ENCODE measurements around the gene ASTL.

ASTL gene

DNA sequence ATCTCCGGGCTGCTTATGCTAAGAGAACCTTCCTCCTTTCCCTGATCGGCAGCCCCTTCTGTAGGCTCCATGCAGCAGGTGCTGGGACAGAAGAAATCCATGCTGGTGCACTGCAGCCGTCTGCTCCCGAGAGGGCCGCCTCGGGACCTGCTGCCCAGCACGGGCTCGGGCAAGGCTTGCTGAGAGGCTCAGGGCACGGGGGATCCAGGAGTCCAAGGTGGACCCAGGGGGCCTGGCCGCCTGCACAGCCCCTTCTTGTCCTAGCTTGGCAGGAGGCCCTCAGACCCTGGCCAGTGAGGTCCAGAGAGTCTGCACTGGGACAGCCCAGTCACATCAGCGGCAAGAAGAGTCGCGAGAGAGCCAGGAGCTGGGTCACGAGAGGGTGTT, 20.2 kb upstream of the ASTL start:
- no peak for DNase-seq

DNA sequence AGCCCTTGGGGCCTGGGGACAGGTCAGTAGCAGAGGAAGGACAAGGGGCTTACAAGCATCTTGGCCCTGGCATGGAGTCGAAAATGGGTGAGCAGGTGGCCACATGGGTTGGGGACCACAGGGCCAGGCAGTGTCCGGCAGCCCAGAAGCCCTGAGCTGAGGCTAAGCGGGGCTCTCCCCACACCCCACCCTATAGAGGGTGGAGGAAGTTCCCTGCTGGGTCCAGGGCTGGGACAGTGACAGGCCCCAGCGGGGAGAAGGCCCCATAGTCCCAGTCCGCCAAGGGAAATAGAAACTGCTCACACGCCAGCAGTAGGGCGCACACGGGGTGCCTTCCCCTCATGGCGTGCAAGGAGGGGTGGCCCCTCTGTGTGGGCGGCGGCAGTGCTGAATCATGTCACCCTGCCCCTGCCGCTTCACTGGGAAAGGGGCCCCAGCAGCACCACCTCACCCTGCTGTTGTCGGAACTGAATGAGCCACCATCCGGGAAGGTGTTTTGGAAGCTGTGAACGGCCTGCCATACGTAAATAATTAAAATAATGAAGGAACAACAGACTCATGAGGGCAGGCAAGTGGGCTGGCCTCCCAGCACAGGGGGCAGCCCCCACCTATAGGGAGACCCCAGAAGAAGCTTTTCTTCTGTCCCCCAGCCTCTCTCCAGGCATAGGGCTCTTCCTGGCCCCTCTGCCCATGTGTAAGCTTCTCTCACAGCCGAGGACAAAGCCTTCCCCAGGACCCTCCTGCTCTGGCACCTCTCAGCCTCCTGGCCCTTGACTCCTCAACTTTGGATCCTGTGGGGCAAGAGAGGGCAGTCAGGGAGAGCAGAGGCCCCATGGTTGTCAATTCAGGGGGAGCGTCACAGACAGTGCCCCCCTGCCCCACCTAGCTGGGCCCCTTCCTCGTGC, 19.6 kb upstream of the ASTL start:
- no peak for DNase-seq

DNA sequence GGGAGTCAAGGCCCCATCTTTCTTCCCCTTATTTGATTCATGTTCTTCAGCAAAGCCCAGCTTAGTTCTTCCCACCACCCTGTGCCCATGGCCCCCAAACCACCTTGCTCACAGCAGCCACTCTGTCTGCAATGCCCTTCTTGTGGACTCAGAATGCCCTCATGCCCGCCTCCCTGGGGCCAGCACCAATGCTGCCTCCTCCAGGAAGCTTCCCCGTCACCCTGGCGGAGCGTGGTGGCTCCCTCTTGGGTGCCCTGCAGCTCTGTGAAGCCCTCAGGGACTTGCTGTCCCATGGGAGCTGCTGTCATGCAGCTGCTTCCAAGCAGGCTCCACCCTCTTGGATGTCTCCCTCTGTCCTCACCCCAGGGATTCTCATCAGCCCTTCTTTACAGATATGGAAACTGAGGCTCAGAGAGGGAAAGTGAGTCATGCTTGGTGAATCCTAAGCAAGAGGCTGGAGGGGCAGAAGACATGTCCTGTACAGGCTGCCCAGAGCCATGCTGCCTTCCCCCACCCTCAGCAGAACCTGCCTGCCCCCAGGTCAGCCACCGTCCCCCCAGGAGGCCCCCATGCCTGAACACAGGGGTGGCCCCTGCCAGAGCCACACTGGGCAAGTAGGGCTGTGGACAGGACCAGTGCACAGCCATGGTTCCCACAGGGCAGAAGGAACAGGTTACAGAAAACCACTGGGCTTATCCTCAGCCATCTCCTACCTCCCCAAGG, 18.8 kb upstream of the ASTL start:
- no peak for DNase-seq

DNA sequence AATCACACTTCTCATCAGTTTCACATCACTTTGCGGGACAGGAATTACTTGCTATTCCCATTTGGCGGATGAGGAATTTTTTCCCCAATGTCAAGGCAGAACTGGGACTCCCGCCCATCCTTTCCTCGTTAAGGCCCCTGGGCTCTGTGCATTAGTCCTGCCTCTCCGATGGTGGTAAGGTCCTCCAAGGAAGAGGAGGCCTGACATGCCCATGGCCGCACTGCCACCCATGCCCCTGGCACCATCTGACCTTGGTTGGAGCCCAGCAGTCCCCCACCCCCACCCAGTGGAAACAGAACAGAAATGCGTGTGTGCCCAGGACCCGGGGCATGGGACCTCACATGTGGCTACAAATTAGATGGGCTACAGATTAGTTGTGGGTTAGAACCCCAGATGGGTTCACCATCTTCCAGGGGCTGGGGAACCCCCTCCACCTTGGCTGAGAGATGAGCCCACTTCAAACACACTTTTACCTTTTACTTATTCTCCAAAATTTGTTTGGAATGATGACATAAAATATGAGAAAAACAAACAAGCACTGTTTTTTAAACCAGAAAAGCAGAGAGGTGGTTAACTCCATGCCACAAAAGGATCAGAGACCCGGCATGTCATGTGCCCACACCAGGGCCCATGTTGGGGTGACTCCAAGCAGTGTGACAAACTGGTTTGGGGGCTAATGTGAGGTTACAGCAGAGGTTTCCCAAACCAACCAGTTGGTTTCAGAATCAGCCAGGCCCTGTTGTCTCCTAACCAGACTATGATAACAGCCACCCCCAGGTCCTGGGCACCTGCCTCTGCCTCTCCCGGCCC, 17.9 kb upstream of the ASTL start:
- DNase-seq, result no peak

DNA sequence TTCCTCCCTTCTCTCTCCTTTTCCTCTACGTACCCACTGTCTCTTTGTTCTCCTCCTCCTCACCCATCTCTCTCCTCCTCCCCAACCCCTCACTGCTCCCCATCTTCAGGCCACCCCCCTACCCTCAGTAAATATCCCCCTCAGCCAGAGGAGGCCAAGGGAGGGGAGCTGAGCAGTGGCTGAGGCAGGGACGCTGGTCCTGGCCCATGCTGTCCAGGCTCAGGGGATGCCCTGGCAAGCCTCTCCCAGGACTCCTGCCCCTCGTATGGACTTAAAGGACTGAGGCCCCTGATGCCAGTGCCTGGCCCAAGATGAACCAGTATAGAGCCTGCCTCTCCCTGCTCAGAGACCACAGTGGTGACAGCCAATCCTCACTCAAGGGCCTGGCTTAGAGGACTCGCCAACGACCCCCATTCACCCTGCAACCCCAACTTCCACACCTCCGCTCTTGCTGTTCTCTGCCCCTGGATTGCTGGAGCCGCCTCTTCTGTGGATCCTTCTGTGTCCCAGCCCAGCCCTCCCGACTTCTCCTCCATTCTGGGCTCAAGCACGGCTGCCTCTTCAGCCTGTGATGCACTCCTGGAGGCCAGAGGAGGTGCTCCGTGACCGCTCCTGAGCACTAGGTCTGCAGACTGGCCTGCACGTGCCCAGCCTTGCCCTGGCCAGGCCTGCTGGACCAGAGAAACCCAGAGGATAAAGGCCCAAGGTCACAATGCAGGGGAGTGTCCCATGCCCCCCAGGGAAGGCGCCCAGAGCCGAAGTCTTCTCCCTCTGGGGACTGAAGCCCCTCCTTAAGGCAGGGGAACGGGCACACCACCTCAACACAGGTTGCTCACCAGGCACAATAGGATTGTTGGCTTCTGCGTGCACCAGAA, 16.4 kb upstream of the ASTL start:
- no peak for DNase-seq

DNA sequence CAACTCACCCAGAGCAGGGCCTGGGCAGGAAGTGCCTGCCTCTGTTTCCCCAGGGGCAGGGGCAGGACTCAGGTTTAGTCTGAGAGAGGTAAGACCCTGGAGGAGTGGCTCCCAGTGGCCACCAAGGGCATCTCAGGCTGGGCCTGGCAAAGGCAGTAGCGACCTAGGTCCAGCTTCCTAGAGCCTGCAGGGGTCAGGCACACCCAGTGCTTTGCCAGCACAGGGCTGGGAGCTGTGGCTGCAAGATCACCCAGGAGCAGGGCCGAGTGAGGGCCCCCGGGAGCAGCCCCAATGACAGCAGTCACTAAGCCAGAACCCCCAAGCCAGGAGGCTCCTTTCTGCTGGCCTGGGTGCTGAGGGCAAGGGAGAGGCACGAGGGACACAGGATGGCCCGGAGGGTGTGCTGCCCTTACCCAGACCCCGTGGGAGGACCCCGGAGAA, 15.7 kb upstream of the ASTL start:
- DNase-seq, result no peak

DNA sequence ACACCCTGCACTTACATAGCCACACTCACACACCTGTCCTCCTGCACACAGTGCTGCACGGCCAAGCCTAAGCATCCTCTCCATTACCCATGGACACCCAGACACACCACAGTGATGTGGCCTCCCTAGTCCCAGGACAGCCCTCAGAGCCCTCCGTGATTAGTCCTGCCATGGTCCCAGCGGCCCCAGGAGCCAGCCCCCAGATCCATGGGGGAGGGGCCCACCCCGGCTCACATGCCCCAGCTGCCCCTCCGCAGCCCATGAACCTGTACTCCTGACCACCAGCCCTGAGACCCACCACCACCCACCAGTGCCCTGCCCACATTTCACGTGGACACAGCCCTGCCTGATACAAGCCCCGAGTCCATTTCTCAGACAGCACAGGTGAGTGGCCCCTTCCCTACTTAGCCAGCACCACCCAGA, 15.0 kb upstream of the ASTL start:
- DNase-seq, result no peak

DNA sequence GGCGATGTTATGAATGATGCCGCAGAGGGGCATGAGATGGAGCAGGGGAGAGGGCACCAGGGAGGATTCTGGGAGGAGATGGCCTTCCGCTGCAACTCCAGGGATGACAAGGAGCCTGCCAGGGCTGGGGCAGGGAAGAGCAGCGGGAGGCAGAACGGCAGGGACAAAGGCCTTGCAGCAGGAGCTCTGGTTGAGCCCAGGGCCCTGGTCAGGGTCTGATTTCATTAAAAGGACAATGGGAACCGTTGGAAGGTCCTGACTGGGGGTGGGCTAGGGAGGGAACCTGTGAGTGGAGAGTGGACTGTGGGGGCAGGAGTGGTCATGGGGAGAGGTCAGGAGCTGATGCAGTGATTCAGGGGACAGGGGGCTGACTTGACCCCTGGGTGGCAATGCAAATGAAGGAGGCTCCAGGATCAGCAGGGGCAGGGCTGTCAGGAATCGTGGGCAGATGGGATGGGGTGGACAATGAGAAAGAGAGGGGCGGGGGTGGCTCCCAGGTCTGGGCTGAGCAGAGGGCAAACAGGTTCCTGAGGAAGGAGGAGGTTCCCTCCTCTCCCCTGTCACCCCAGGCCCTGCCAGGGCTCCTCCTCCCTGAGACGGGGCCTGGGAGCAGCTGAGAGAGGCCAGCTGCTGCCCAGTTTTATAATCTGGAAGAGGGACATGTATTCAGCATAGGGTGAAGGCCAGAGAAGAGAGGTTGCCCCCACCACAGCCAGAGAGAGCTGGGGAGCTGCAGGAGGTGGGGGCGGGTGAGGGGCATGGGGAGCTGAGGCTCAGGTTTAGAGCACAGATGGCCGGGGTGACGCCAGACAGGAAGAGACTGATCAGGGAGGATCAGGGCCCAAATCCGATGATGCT, 14.2 kb upstream of the ASTL start:
- peak; percentile 24 for DNase-seq

DNA sequence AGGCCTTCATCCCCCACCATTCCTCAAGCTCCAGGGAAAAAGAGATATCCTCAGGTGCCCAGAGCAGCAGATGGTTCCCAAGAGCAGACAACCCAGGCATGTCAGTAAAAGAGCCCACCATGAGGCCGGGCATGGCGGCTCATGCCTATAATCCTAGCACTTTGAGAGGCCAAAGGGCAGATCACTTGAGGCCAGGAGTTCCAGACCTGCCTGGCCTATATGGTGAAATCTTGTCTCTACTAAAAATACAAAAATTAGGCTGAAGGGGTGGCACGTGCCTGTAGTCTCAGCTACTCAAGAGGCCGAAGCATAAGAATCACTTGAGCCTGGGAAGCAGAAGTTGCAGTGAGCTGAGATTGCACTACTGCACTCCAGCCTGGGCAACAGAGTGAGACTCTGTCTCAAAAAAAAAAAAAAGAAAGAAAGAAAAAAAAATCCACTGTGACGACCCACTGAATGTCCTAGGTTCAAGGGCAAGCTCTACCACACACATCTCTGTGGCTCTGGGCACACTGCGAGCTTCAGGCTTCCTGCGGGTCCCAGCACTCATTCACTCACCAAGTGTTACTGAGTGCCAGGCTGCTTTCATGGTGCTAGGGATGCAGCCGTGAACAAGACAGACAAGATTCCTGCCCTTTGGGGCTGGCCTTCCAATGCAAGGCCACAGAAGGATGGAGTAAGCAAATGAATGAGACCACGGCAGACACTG, 13.4 kb upstream of the ASTL start:
- no peak for DNase-seq

DNA sequence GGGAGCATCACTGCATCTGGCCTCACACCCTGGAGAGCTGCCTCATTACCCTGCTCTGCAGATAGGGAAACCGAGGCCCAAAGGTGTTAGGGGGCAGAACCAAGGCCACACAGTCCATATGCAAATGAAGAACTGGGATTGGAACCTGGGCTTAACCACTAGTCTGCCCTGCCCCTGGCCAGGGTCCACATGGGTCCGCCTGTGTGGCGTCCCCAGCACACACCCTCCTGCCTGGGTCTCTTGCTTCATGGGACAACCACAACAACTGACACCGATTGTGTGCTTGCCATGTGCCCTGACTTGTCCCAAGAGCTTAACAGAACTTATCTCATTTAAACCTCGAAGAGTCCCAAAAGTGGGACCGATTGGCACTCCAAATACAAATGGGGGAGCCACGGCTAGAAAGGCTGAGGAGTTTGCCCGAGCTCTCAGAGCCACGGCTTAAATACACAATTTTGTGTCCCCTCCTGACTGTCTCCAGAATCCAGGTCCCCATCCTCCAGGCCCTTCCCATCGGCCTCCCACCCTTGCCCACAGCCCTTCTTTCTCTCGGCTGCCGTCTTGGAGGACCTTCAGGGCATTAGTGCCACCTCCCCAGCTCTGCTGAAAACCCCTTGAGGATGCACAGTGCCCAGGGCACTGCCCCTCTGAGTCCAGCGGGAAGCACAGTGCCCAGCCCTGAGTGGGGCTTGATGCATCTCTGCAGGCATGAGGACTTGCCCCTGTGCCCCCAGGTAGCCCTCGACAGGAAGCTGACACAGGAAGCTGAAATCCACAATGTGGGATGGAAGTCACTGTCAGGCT, 12.7 kb upstream of the ASTL start:
- no peak for DNase-seq

DNA sequence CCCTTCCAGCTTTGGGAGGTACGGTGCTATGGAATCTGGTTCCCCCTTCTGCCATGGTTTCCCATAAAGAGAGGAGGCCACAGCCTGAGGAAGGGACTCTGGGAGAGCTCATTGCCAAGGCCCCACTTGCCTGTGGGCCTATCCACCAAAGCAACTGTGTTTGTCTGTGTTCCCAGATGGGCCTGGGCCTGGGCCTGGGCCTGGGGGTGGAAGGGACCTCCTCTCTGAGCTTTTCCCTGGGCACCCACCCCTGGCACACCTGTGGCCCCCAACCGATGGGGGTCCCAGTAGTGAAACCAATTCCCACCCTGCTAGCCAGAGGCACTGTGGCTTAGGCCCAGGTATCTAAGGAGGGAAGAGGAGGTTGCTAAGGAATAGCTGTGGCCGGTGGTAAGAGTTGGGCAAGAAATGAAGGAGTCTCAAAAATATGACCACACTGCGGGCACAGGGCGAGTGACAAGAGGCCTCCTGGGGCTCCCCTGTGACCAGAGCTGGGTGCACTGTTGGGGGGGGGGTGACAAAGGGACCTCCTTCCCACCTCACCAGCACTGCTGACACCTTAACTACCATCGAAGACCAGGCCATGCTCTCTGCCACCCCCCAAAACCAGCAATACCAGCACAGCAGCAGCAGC, 11.8 kb upstream of the ASTL start:
- no peak for DNase-seq

DNA sequence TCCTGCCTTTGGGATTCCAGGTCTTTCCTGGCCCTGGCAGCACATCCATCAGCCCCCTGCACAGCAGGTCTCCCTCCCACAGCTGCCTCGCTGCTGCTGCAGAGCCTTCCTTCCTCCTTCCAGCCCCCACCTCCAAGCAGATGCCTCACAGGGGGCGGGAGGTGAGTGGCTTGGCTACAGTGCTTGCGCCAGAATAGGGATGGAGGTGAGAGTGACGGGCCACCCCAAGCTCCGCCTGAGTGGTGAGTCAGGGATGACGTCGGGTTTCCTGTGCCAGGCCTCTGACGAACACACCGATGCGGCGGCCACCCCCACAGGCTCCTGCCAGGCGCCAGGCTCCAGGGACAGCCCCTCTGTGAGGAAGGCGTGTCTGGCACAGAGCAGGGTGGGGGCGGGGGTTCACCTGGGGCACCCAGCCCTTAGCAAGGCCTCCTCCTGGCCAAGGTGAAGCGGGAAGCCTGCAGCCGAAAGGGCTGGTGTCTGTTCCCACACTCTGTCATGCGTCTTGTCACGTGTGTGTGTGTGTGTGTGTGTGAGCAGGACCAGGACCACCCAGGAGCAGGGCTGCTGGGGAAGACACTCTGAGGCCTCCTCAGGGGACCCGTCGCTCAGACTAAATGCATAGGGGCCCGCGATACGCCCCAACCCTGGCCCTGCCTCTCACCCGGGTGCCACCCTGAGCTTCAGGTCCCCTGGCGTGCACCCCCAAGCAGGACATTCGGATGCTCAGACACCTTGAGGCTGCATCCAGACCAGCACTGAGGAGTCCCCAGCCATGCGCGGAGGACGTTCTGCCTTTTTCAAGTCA, 10.3 kb upstream of the ASTL start:
- DNase-seq, result peak; percentile 89

DNA sequence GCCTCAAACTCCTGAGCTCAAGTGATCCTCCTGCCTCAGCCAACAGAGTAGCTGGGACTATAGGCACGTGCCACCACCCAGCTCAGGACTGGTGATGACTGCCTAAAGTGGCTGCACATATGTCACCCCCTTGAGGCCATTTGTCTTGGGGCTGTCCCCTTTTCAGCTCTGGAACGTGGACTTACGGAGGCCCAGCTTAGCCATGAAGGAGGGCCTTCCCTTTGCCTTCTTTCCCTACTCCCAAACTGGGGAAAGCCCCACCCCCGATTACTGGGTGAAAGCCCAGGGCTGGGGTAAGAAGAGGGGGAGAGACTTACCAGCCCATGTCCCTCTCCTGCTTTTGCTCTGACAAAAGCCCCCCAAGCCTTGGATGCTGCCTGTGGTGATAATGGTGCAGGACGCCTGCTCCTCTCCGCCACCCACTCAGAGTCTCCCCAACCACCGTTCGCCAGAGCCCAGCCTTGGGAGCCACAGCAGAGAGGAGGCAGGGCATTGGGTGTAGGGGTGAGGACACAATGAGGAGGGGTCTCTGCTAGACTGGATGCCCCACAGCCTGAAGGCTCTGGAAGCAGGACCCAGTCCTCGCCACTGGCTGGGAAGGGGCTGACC, 9.4 kb upstream of the ASTL start:
- no peak for DNase-seq

DNA sequence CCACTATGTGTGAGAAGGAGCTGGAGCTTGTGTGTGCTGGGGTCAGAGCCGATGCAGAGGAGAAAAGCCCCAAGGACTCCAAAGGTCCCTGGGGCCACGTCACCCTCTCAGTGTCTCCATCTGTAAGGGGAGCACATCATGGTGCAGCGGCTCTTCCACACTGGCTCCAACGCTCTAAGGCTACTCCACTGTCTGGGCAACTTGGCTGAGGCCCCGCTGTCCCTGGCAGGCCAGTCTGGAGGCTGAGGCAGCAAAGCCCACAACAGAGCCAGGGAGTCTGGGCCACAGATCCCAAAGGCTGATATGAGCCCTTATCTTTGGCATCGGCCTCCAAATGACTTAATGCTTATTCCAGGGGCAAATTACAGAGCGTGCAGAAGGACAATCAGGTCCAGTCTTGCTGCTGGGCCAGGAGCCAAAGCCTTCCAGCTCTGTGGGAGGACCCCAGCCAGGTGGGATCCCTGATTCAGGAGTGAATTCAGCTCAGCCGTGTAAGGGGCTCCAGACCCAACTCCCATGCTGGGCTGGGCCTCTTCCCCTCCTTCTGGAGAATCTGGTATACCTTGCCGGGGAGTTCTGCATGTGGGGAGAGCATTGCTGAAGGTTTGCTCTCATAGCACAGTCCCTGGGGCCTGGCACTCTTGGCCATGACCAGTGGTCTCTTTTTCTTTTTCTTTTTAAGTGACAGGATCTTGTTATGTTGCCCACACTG, 8.7 kb upstream of the ASTL start:
- DNase-seq, result peak; percentile 73

DNA sequence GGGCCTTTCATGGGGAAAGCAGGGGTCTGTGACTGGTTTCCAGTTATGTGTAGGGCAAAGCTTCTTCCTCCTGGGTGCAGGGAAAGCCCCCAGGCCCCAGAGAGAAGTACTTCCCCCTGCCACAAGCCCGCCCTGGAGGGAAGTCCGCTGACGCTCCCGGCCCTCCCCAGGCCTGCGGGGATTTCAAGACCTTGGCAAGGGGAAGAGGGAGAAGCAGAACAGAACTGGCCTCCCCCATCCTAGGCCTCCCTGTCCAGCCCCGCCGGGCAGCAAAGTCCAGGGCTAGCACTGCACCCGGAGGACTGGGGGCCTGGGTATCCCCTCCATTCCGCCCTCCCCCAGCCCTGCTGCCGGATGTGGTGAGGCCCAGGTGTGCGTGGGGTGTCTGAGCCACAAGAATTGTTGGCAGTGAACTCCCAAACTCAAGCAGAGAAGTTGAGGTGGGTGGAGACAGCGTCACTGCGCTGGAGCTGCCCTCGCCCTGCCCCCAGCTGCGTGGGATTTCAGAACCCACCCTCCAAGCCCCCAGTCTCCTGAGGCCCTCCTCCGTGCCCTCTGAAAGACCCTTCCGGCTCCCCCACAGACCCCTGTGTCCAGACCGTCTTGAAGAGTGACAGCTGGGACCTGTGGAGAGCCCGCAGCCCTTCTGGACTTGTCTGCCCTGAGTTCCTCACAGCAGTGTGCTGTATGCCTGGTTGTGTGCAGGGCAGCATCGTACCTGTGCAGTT, 8.0 kb upstream of the ASTL start:
- DNase-seq, result peak; percentile 79

DNA sequence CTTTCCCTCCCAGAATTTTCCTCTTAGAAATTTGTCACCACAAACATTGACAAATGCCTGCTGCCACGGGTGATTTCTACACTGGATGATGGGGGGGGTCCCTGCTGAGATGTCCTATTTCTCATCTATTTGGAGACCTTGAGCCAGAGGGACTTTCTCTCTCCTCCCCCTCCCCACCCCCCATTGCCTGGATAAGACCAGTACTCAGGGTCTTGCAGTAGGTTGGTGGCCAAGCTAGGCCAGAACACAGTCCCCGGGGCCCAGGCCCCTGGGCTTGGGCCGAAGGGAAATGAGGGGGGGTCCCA, 7.5 kb upstream of the ASTL start:
- DNase-seq, result no peak

Data from DMS 273 treated with DMSO at 0.1 percent for 48 hours (cell line).